Heart left ventricle (tissue), 16 donors: ENCODE data around the gene WASF3. TPM values are rescaled to one million over a fixed set of nuclear protein-coding genes. Genes with fewer than 3 reads are reported as not detected.

ENCODE experiments used
- ATAC-seq, 4 donors: fragments of 200-7000 bp; cut with Tn5 transposase; one replicate each; pipeline ENCODE4 v1.9.1; 2020 to 2022; ENCODE audit warnings: moderate library complexity in 4 of 4, mild to moderate bottlenecking in 3 of 4, moderate number of reproducible peaks in 1 of 4
- DNase-seq, 5 donors: peaks; one replicate each; pipeline ENCODE4 v3.0.0-alpha.2; 2020
- H3K27ac ChIP-seq, 12 donors: fragments of 200-600 bp; sonication (generic) in 4 of 12; one replicate each; pipeline versions ENCODE4 v1.5.0 to v1.8.0; 2016 to 2022; ENCODE audit warnings: mild to moderate bottlenecking in 2 of 12
- H3K27me3 ChIP-seq, 9 donors: fragments of 200-600 bp; sonication (generic) in 2 of 9; one replicate each; pipeline versions ENCODE4 v1.5.1 to v1.8.0; 2016 to 2022; ENCODE audit warnings: mild to moderate bottlenecking in 3 of 9
- H3K36me3 ChIP-seq, 9 donors: fragments of 200-600 bp; sonication (generic) in 2 of 9; one replicate each; pipeline versions ENCODE4 v1.5.0 to v1.8.0; 2018 to 2022; ENCODE audit warnings: mild to moderate bottlenecking in 2 of 9
- H3K4me1 ChIP-seq, 12 donors: fragments of 200-600 bp; sonication (generic) in 4 of 12; one replicate each; pipeline versions ENCODE4 v1.5.0 to v1.8.0; 2016 to 2022; ENCODE audit warnings: mild to moderate bottlenecking in 3 of 12
- H3K4me3 ChIP-seq, 12 donors: fragments of 200-600 bp; sonication (generic) in 4 of 12; one replicate each; pipeline versions ENCODE4 v1.5.0 to v1.8.0; 2017 to 2022; ENCODE audit warnings: mild to moderate bottlenecking in 9 of 12, moderate library complexity in 4 of 12
- H3K9me3 ChIP-seq, 12 donors: fragments of 200-600 bp; sonication (generic) in 4 of 12; one replicate each; pipeline versions ENCODE4 v1.5.0 to v1.8.0; 2016 to 2022; ENCODE audit warnings: mild to moderate bottlenecking in 1 of 12
- POLR2A ChIP-seq, 2 donors: fragments of 450-650 bp; IDR thresholded peaks; one replicate each; pipeline ENCODE4 v1.6.1; 2017; ENCODE audit warnings: antibody characterized with exemption in 2 of 2, mild to moderate bottlenecking in 2 of 2, moderate library complexity in 2 of 2
- WGBS, 4 donors: extraction: QIAGEN DNeasy Blood & Tissue Kit in 2 of 4; methylation state at CpG; one replicate each; pipeline versions ENCODE4 v1.1.5 to v1.1.7; 2013 to 2018; 5-methylcytosine and 5-hydroxymethylcytosine counted together
- intact Hi-C, 10 donors: fragments of 100-400 bp; cut with DNase I; formaldehyde crosslinking; loops; one replicate each; pipeline versions ENCODE4 v1.11.1 to v1.14.2; 2022
- polyA plus RNA-seq, 2 donors: library from polyadenylated mRNA; stranded (reverse); fragments of 200-250 nt; gene quantifications; one replicate each; pipeline ENCODE4 v1.2.3, GENCODE V29; 2013
- total RNA-seq, 9 donors: library from RNA; depleted of rRNA in 2 of 9; stranded (reverse); fragments of >200 nt in 2 of 9; fragmentation: NEBNext Ultra II Directional in 3 of 9; extraction: Animal tissue kit (Norgen Biotek cat#: 25700) in 3 of 9; gene quantifications; one replicate each; pipeline versions ENCODE4 v1.1.0 to v1.2.4, GENCODE V29; 2016 to 2023
- TF ChIP-seq, protein P1 (sequence below), 12 donors: fragments of 200-600 bp; sonication (generic) in 4 of 12; IDR thresholded peaks; one replicate each; pipeline versions ENCODE4 v1.5.0 to v1.8.0; 2018 to 2022; ENCODE audit warnings: antibody characterized with exemption in 12 of 12, mild to moderate bottlenecking in 5 of 12
- donor health status: ischemic (EF 13 %, LVEDD 7.1; RV severe dilation, severe dysfunction).
- donor health status: healthy with polysubstance abuse.
- donor health status: DM: no; HTN: yes; CAD: no.
- donor health status: DM: no; HTN: no; CAD: no.
- donor health status: ischemic (EF 25% LVEDD 6.9; RV normal size, moderate dysfunction).
- donor health status: ischemic (EF 25% LVEDD 5.7; RV mildly dilated, moderate dysfunction).
- donor health status: healthy.
- donor health status: DM: yes; HTN: yes; CAD: no.
- donor health status: ischemic (EF 35%, LVEDD 5.7; RV mildly dilated, moderate dysfunction).
- donor health status: nonischemic (EF 11% LVEDD 7.7; RV severe dilation, severe dysfunction).
- donor health status: DM: yes; HTN: yes; CAD: no.
- donor health status: PGD.
- donor health status: ischemic (EF 29% LVEDD 5.4; RV normal size, mild dysfunction).
- donor health status: nonischemic (EF 23%, LVEDD 6.1; RV moderate dilation, normal function).

Gene WASF3
- total and polyA plus RNA-seq, 11 donors = 3.4 to 14.9 (median 10.0) TPM

DNA sequence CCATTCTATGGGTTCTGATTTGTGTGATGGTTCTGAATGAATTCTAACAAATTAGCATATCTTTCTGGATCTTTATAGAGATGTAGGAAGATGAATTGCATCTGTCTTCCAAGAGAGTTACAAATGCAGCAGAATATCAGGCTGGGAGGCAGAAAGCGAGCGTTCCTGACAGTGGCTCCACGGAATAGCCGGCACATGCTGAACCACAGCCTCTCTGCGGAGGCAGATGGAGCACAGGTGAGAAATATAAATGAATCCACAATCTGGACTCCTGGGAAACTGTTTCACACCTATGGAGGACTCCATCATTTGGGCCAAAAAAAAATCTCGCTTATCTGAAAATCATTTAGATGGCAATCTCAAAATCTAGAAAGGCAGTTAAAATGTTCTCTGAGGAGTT is 34.5 kb upstream of the WASF3 start:
- ATAC-seq = no peak
- Histone ChIP-seq H3K4me3 (no peak overlapping the region), H3K36me3 (no peaks in the 10 kb centered on the region), H3K27me3 (peaks cover 0 to 4% (median 0%) of the 10 kb centered on the region in 9 donors), H3K9me3 (peaks cover 0 to 2% (median 0%) of the 10 kb centered on the region in 12 donors), H3K4me1 (no peaks in the 10 kb centered on the region), H3K27ac (no peak overlapping the region)
- TF ChIP-seq, protein P1, sequence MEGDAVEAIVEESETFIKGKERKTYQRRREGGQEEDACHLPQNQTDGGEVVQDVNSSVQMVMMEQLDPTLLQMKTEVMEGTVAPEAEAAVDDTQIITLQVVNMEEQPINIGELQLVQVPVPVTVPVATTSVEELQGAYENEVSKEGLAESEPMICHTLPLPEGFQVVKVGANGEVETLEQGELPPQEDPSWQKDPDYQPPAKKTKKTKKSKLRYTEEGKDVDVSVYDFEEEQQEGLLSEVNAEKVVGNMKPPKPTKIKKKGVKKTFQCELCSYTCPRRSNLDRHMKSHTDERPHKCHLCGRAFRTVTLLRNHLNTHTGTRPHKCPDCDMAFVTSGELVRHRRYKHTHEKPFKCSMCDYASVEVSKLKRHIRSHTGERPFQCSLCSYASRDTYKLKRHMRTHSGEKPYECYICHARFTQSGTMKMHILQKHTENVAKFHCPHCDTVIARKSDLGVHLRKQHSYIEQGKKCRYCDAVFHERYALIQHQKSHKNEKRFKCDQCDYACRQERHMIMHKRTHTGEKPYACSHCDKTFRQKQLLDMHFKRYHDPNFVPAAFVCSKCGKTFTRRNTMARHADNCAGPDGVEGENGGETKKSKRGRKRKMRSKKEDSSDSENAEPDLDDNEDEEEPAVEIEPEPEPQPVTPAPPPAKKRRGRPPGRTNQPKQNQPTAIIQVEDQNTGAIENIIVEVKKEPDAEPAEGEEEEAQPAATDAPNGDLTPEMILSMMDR (IDR thresholded peaks at IDR 0.05) = no peak
- TF ChIP-seq POLR2A (IDR thresholded peaks at IDR 0.05) = no peak
- 92 to 93% (median 93%) methylated on average over 6 of the region's 6 CpGs for WGBS, 4 donors
- no peak for DNase-seq
- intact Hi-C loops = no loop called here

DNA sequence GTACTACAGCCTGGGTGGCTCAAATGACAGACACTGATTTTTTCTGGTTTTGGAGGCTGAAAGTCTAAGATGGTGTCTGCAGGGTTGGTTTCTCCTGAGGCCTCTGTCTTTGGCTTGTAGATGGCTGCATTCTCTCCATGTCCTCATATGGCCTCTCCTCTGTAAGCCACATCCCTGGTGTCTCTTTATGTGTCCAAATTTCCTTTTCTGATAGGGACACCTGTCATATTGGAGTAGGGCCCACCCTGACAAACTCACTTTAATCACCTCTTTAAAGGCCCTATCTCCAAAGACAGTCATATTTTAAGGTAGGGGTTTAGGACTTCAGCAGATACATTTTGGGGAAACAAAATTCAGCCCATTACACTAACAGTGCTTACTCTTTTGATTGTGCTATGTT is 32.0 kb upstream of the WASF3 start:
- Histone ChIP-seq H3K27ac (no peak overlapping the region), H3K4me3 (no peak overlapping the region), H3K27me3 (peaks cover 0 to 4% (median 0%) of the 10 kb centered on the region in 9 donors), H3K36me3 (no peaks in the 10 kb centered on the region), H3K4me1 (no peaks in the 10 kb centered on the region), H3K9me3 (peaks cover 0 to under 1% (median 0%) of the 10 kb centered on the region in 12 donors)
- DNase-seq = no peak
- TF ChIP-seq POLR2A (IDR thresholded peaks at IDR 0.05) = no peak
- TF ChIP-seq, protein P1 (IDR thresholded peaks at IDR 0.05) = no peak
- intact Hi-C loops = no loop called here
- no peak for ATAC-seq

DNA sequence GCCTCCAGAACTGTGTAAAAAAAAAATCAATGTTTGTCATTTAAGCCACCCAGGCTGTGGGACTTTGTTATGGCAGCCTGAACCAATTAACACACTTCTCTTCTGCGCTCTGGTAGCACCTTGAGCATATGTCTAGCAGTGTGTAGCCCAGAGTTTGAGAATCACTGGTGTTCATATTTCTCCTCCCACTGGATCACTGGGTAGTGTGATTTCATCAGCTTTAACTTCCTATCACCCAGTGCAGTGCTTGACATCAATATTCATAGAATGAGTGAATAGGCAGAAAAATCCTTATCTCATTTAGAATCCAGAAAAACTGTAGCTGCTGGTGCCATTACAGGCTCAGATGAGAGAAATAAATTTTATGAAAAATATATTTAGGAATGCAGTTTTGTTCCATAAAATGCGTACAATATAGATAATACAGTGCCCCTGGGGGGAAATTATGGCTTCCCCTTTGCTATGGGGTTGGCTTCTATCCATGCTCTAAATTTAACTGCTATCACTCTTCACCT is 30.7 kb upstream of the WASF3 start:
- intact Hi-C loops = no loop called here
- Histone ChIP-seq H3K4me1 (no peaks in the 10 kb centered on the region), H3K9me3 (no peaks in the 10 kb centered on the region), H3K36me3 (no peaks in the 10 kb centered on the region), H3K4me3 (no peak overlapping the region), H3K27me3 (peaks cover 0 to 4% (median 0%) of the 10 kb centered on the region in 9 donors), H3K27ac (no peak overlapping the region)
- no peak for ATAC-seq
- TF ChIP-seq POLR2A (IDR thresholded peaks at IDR 0.05) = no peak
- TF ChIP-seq, protein P1 (IDR thresholded peaks at IDR 0.05) = no peak
- no peak for DNase-seq
- 64 to 74% (median 68%) methylated on average over 2 of the region's 2 CpGs for WGBS, 4 donors

DNA sequence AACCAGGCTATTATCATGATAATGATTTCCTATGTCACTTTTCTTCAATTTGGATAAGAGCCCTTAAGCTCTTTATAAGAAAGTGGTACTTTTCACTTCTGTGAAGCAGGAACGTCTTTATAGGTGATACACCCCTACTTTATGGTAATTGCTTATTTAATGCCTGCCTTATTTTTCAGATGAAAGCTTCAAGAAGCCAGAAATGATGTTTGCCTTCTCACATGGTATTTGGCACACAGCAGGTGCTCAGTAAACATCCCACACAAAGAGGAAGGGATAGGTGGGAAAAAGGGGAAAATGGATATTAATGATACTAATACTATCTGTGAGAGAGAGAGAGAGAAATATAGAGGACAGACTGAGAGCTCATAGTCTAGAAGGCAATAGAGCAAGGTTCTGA is 29.0 kb upstream of the WASF3 start:
- Histone ChIP-seq H3K9me3 (no peaks in the 10 kb centered on the region), H3K4me3 (no peak overlapping the region), H3K36me3 (no peaks in the 10 kb centered on the region), H3K27ac (no peak overlapping the region), H3K27me3 (peaks cover 0 to 4% (median 0%) of the 10 kb centered on the region in 9 donors), H3K4me1 (no peaks in the 10 kb centered on the region)
- no peak for ATAC-seq
- WGBS, 4 donors = 12 to 27% (median 21%) methylated on average over 1 of the region's 1 CpG
- intact Hi-C loops = no loop called here
- DNase-seq = no peak
- TF ChIP-seq POLR2A (IDR thresholded peaks at IDR 0.05) = no peak
- TF ChIP-seq, protein P1 (IDR thresholded peaks at IDR 0.05) = no peak
